Stimulated activated CD8-positive, alpha-beta memory T cell treated with anti-CD3 and anti-CD28 coated beads, Interleukin-15, amount 100 ng/mL, for 4 hours (primary cell): ENCODE data around the gene DDX41.
"Not testable (repeated sequence)": the region's sequence is repeated elsewhere in the genome, so short reads cannot be mapped to it uniquely, and the experiment has no call there.

Experiments used
- DNase-seq, 2 donors: peaks; one replicate each; pipeline ENCODE4 v3.0.0-alpha.2; 2020; ENCODE audit warnings: low read depth in 2 of 2

DDX41 gene

DNA sequence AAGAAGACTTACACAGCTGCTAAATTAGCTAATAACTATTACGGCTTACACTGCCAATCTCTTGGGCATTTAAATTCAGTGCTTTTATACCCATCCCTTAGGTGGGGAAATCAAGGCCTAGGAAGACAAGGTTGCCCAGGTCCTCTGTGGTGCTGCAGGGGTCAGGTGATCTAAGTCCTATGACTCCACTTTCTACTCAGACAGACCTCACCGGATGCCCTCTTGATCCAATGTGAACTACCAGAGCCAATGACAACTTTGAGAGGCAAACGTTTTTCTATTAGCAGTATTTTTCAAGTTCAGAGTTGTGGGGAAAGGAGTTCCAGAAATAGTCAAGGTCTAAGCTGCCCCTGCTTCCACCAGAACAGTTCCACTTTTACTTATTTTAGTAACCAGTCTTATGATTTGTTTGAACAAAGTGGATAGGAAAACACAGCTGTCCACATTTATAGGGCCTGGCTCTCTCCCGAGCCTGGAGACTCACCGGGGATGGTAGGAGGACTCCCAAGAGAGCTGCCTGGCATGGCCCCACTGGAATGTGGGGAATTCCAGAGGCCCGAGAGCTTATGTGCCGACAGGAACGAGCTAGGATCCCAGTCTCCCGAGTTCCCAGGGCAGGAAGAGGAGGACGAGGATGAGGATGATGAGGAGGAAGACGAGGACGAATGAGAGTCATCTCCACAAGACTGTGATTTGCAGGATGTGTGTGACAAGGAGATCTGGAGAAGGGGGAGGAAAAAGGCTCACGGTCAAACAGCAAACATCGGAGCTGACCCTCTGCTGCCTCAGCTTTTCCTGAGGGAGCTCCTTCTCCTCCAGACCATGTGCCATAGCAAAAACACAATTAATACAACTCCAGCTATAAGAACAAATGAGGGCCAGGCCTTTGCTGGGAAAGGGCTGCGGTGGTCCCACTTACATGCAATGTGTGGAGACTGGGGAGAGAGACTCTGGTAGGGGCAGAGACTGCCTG lies 20.9 kb upstream of the DDX41 start:
- DNase-seq: no peak

GRCh38 chr5:177536386-177536785 lies 19.6 kb upstream of the DDX41 start:
- no peak for DNase-seq

DNA sequence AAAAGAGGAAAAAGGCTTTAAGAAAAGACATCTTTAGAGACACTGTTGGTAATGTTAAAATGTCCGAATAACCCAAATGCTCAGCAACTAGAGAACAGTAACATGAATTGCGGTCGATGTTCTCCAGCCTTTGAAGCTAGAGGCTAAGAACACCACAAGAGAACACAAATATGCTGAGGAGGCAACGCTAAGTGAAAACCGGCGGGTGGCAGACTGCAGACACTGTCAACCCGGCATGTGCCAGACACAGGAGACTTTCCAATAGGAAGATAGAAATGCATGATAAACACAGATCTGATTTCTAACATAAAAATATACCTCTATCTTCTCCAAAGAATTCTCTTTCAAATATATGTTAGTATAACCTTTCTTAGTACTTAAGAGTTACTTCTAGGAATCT lies 18.4 kb upstream of the DDX41 start:
- DNase-seq: no peak

DNA sequence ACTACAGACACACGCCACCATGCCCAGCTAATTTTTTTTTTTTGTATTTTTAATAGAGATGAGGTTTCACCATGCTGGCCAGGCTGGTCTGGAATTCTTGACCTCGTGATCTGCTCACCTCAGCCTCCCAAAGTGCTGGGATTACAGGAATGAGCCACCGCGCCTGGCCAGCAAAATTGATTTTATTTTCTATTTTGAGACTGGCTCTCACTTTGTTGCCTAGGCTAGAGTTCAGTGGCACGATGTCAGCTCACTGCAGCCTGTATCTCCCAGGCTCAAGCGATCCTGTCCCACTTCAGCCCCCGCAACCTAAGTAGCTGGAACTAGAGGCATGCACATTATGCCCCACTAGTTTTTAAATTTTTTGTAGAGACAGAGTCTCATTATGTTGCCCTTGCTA lies 17.7 kb upstream of the DDX41 start:
- DNase-seq: not testable (repeated sequence)

DNA sequence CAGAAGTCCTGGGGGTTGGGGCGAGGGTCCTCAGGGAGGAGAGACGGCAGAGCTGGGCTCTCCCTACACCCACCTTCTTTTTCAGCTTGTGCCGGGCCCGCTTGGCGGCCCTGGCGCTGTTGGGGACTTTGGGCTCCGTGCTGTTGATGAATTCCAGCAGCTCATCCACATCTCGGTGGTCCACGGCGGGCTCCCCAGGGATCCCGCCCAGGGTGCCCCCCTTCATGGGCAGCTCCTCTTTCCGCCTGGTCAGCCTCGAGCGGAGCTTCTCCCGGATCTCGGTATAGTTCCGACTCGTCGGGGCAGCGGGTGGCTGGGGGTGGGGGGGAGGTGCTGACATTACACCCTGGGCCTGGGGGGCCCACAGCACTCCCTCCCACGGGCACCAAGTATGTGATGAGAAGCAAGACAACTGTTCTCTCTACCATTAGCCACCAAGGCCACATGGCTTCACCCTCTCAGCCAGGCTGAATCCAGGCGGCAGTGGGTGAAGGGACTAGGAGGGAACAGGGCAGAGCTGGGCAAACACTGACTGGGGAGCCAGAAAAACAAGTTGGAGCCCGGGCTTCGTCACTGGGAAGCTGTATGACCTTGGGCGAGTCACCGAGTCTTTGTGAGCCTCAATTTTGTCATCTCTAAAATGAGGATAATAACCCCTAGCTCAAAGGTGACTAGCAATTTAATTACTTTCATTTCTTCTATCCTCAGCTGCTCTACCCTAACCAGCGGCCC lies 14.6 kb upstream of the DDX41 start:
- no peak for DNase-seq

GRCh38 chr5:177530638-177531037 lies 13.9 kb upstream of the DDX41 start:
- no peak for DNase-seq

GRCh38 chr5:177529247-177530203 lies 12.8 kb upstream of the DDX41 start:
- no peak for DNase-seq

- DNase-seq: no peak
Measured at GRCh38 chr5:177528631-177529030, 11.9 kb upstream of the DDX41 start.

DNA sequence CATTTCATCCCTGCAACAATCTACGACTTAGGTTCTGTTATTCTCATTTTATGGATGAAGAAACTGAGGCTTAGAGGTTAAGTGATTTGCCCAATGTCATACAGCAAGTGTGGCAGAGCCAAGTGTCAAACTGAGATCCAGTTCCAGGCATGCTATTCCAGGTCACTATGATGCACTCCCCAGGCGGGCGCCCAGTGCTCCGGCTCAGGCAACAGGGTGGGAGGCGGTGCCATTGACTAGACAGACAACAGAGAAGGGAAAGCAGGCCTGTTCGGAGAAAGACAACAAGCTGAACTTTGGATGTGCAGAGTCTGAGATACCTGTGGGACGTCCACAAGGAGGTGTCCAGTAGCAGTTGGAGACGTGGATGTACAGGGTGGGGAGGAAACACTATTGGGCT lies 10.8 kb upstream of the DDX41 start:
- DNase-seq: no peak

DNA sequence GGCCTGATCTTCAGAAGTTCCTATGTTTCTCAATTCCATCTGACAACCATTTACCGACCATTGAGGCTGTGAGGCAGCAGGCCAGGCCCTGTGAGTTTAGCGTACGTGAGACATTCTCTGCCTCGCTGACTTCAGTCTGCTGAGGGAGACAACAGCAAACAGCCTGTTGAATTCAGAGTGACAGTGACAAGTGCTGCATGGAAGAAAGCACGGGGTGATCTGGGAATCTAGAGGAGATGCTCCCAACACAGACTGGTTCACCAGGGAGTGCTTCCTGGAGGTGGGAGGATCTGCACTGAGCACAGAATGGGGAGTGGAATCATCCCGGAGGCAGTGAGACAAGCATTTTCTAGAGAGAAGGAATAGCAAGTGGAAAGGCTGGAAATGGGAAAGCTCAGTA lies 10.0 kb upstream of the DDX41 start:
- DNase-seq: no peak

- no peak for DNase-seq
Measured at GRCh38 chr5:177526191-177526590, 9.4 kb upstream of the DDX41 start.

DNA sequence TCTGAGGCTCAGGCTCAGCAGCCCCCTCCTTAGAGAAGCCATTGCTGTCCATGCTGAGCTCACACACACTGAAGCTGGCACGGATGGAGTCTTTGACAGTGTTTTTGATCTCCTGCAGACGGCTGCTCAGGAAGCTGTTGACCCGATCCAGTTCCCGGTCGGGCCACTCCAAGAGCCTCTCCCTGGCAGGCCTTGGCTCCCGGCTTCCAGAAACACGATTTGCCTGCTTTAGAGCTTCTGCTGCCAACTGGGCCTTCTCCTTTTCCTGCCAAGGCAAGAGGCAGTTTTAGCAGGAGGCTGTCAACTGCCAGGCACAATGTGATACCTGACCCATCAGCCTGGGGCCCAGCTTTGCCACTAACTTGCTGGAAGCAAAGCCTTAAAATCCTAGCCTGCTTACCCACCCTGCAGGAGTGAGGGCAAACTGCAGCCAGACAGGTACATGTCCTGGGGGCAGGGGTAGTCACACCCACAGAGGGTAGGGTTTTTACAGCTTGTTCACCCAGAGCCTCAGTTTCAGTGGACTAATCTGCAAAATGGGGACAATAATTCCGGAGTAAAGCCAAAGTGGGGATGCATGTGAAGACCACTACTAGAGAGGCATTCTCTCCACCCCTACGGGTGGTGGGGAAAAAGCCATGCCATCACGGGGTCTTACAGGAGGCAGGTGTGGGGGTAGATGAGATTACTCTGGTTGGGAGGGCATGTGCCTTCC lies 8.3 kb upstream of the DDX41 start:
- no peak for DNase-seq

- DNase-seq: no peak
Measured at GRCh38 chr5:177524539-177524900, 7.8 kb upstream of the DDX41 start.

DNA sequence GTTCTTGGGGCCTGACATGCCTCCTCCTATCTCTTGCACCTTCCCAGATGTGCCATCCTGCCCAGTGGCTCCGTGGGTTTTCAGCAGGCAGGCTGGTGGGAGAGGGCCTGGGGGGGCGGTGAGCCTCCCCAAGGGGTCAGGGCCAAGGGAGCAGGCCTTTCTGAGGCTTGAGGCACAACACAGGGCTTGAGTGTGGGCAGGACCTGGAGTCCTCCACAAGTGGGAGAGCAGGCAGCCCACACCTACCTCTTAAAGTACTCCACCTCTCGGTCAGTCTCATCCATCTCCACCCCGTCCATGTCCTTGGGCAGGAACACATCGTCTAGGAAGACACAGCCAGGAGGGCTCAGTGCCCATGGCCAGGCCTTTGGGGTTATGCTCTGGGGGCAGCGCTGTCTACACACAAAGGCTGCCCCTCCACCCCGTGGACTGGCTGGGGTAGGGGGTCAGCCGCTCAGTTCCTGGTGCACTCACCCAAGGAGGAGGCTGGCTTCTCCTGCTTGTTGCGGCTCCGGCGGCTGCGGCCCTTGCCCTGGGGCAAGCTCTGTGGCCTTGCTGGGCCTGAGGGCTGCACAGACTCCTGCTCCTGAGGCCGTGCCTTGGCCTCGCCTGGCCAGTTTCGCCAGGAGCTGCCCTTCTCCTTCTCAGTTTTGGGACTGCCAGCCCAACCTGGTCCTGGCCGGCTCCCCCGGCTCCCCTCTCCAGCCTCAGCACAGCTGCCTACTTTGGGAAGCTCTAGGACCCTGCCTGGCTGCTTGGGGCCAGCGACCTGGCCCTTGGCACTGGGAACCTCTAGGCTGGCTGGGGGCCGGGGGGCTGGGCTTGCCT lies 7.2 kb upstream of the DDX41 start:
- no peak for DNase-seq

DNA sequence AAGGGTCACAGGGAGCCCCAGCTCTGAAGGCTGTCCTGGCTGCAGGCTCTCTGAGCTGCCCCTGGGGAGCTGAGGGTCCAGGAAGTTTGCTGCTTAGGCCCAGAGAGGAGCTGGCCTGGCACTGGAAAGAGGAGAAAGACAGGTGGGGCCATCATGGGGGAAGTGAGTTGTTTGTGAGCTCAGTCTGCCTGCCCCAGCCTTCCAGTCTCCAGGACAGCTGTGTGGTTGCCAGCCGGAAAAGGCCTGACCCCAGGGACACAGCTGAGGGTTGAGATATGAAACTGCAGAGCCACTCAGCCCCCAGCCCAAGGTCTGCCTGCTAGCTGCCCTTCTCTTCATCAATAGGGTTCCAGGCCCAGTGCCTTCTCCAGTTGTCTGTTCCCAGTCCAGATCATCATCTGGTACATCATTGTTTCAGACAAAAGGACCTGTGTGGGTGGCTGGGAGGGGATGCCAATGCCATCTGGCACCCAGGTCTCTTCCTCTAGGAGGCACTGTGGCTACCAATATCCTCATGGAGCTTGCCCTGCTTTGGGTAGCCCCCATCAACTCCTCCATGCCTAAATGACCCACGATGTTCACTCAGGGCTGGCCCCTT lies 4.3 kb upstream of the DDX41 start:
- DNase-seq: no peak

- no peak for DNase-seq
Measured at GRCh38 chr5:177520271-177520670, 3.5 kb upstream of the DDX41 start.

GRCh38 chr5:177519463-177520235 lies 2.9 kb upstream of the DDX41 start:
- no peak for DNase-seq

DNA sequence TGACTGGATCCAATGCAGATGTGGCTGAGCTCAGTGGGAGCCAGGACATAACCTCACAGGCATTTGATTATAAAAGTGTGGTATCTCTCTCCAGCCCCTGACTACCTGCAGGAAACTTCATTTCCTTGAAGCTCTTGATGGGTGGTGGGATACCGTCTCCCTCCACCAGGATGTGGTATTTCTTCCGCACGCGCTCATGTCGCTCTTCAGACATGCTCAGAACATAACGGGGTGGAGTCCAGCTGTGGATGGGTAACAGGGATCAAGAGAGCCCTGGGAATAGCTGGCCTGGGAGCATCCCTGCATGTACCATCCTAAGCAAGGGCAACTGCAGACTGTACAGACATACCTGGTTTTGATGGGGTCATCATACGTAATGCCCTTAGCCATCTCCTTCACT lies 1.2 kb downstream of the DDX41 start:
- DNase-seq: no peak

GRCh38 chr5:177514541-177514940 lies 2.2 kb downstream of the DDX41 start:
- DNase-seq: no peak
